DMS153 treated with DMSO at 0.1 percent for 48 hours (cell line): ENCODE measurements around the gene COL18A1.
"Not testable (repeated sequence)": the region's sequence is repeated elsewhere in the genome, so short reads cannot be mapped to it uniquely, and the experiment has no call there.

Source experiments
- DNase-seq: peaks from one replicate; lab custom pipeline; 2025; ENCODE audit not compliant: unreplicated experiment; lab: John Stamatoyannopoulos, UW

The COL18A1 gene

GRCh38 chr21:45427331-45428271 lies 22.6 kb downstream of the COL18A1 start:
- DNase-seq, result no peak

GRCh38 chr21:45428534-45428933 lies 23.6 kb downstream of the COL18A1 start:
- no peak for DNase-seq

GRCh38 chr21:45429221-45430175 lies 24.5 kb downstream of the COL18A1 start:
- no peak for DNase-seq

GRCh38 chr21:45430521-45431501 lies 25.8 kb downstream of the COL18A1 start:
- no peak for DNase-seq

GRCh38 chr21:45431781-45432572 lies 27.0 kb downstream of the COL18A1 start:
- no peak for DNase-seq

- DNase-seq, result no peak
Observed at GRCh38 chr21:45432575-45433255, 27.8 kb downstream of the COL18A1 start.

- no peak for DNase-seq
Observed at GRCh38 chr21:45433301-45433700, 28.3 kb downstream of the COL18A1 start.

- DNase-seq, result no peak
Observed at GRCh38 chr21:45433911-45434644, 29.1 kb downstream of the COL18A1 start.

- no peak for DNase-seq
Observed at GRCh38 chr21:45434645-45435217, 29.8 kb downstream of the COL18A1 start.

GRCh38 chr21:45435405-45435981 lies 30.5 kb downstream of the COL18A1 start:
- no peak for DNase-seq

GRCh38 chr21:45436351-45437065 lies 31.5 kb downstream of the COL18A1 start:
- DNase-seq, result no peak

GRCh38 chr21:45437844-45438243 lies 32.9 kb downstream of the COL18A1 start:
- DNase-seq, result not testable (repeated sequence)

GRCh38 chr21:45438391-45439145 lies 33.6 kb downstream of the COL18A1 start:
- DNase-seq, result no peak

GRCh38 chr21:45439161-45439872 lies 34.4 kb downstream of the COL18A1 start:
- peak; percentile 43 for DNase-seq

- no peak for DNase-seq
Observed at GRCh38 chr21:45439901-45440461, 35.0 kb downstream of the COL18A1 start.
